ENCODE data around the gene IFT43. TPM values are rescaled to one million over a fixed set of nuclear protein-coding genes. Genes with fewer than 3 reads are reported as not detected.

The IFT43 gene
- total RNA-seq, 4 donors from 2014 or later = 24.5 to 412 (median 31.2) TPM

DNA sequence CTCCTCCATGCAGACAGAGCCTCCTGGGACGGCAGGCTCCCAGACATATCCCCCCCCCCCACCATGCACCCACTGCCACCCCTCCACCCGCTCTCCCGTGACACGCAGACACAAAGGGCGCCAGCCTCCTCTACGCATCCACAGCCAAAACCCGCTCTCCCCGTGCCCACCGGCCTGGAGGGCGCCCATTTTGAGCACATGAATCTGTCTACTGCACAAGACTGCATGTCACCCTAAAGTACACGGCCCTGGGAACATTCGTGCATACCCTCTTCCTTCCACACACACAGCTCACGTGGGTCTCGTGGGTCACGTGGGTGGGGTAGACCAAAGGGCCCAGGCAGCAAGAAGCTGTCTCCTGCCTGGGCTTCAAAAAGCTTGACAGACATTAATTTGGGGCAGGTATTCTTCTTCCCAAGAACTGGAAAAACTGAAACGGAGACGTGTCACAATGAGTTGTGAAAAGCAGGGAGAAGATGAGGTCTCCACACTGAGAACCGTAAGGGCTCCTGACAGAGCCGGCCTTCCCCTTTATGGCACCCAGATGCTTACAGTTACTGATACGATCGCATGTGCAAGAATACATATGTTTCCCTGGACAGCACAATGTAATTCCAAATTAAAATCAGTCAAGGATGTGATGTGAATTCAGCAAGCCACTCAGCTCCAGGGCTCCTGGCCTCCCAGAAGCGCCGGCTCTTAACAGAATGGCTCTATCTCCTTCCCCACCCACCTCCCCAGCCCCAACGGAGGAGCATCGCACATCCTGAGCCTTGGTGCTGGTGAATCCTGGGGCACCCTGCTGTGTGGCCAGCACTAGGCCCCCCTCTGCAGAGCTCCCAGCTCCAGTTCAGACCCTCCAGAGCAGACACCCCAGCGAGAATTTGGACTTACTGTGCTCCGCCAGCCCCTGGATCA, 5.7 kb upstream of the IFT43 start:
- no peaks in the 10 kb centered on the region for H3K9me3 ChIP-seq
- no peaks in the 10 kb centered on the region for H3K27me3 ChIP-seq
- intact Hi-C loops (cut with DNase I; ENCODE audit: low total_unique reads) = loop anchor here (5.0 kb wide), 1 partner anchor 73 kb away; no protein-coding TSS in a partner anchor
- in situ Hi-C loops (cut with MboI; ENCODE audit: low pct_ligation_motif_present in 1 of 4, low pct_unique_long_range_greater_than_20kb in 1 of 4, low sequenced_read_pairs in 3 of 4) = loop anchor here (5.0 to 10.0 kb wide), 3 partner anchors 75 to 265 kb away; no protein-coding TSS in a partner anchor
- H3K4me1 ChIP-seq = peaks cover 8 to 63% (median 28%) of the 10 kb centered on the region in 4 donors
- WGBS, 2 donors (ENCODE audit: low coverage in 1 of 2) = 72 to 77% methylated on average over 4 to 27 of the region's 27 CpGs
- peak overlapping the region in 3 of 4 donors; percentile 3 to 93 (median 65) for H3K4me3 ChIP-seq
- peak overlapping the region; percentile 92 to 95 (median 92) for H3K27ac ChIP-seq
- no peaks in the 10 kb centered on the region for H3K36me3 ChIP-seq
- DNase-seq = peak; percentile 16
- TF ChIP-seq POLR2A (IDR thresholded peaks at IDR 0.05) (no peak), POLR2AphosphoS5 (IDR thresholded peaks at IDR 0.05) (no peak)

DNA sequence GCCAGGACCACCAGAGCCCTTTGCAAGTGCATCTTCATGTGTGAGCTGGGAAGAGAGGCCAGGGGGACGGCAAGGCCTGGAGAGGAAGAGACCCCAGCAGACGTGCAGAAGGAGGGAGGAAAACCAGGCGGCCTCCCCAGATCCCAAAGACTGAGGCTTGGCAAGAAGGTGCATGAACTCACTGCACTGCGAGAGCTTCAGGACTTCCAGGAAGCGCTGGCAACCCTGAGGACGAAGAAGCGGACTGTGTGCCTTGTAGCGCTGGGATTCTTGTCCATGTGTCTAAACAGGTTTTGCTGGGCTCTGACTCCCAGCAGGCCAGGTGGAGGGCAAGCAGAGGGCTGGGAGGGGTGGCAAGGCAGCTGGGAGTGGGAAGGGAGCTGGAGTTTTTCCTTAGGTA, 4.7 kb upstream of the IFT43 start:
- in situ Hi-C loops (cut with MboI; ENCODE audit: low pct_ligation_motif_present in 1 of 4, low pct_unique_long_range_greater_than_20kb in 1 of 4, low sequenced_read_pairs in 3 of 4) (loop anchor here (5.0 to 10.0 kb wide), 3 partner anchors 76 to 266 kb away; no protein-coding TSS in a partner anchor), intact Hi-C loops (cut with DNase I; ENCODE audit: low total_unique reads) (loop anchor here (5.0 kb wide), 1 partner anchor 74 kb away; no protein-coding TSS in a partner anchor)
- Histone ChIP-seq H3K9me3 (no peaks in the 10 kb centered on the region), H3K27me3 (no peaks in the 10 kb centered on the region), H3K4me3 (peak overlapping the region in 3 of 4 donors; percentile 56 to 93 (median 65)), H3K4me1 (peaks cover 8 to 67% (median 31%) of the 10 kb centered on the region in 4 donors), H3K27ac (peak overlapping the region; percentile 92 to 95 (median 92)), H3K36me3 (no peaks in the 10 kb centered on the region)
- DNase-seq = no peak
- TF ChIP-seq, protein P1, sequence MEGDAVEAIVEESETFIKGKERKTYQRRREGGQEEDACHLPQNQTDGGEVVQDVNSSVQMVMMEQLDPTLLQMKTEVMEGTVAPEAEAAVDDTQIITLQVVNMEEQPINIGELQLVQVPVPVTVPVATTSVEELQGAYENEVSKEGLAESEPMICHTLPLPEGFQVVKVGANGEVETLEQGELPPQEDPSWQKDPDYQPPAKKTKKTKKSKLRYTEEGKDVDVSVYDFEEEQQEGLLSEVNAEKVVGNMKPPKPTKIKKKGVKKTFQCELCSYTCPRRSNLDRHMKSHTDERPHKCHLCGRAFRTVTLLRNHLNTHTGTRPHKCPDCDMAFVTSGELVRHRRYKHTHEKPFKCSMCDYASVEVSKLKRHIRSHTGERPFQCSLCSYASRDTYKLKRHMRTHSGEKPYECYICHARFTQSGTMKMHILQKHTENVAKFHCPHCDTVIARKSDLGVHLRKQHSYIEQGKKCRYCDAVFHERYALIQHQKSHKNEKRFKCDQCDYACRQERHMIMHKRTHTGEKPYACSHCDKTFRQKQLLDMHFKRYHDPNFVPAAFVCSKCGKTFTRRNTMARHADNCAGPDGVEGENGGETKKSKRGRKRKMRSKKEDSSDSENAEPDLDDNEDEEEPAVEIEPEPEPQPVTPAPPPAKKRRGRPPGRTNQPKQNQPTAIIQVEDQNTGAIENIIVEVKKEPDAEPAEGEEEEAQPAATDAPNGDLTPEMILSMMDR (IDR thresholded peaks at IDR 0.05) = no peak
- no peak for TF ChIP-seq EP300 (IDR thresholded peaks at IDR 0.05; ENCODE audit: low read depth)
- no peak for TF ChIP-seq POLR2AphosphoS5 (IDR thresholded peaks at IDR 0.05)
- no peak for TF ChIP-seq POLR2A (IDR thresholded peaks at IDR 0.05)
- WGBS, 2 donors (ENCODE audit: low coverage in 1 of 2) = 80 to 82% methylated on average over 1 to 8 of the region's 8 CpGs

DNA sequence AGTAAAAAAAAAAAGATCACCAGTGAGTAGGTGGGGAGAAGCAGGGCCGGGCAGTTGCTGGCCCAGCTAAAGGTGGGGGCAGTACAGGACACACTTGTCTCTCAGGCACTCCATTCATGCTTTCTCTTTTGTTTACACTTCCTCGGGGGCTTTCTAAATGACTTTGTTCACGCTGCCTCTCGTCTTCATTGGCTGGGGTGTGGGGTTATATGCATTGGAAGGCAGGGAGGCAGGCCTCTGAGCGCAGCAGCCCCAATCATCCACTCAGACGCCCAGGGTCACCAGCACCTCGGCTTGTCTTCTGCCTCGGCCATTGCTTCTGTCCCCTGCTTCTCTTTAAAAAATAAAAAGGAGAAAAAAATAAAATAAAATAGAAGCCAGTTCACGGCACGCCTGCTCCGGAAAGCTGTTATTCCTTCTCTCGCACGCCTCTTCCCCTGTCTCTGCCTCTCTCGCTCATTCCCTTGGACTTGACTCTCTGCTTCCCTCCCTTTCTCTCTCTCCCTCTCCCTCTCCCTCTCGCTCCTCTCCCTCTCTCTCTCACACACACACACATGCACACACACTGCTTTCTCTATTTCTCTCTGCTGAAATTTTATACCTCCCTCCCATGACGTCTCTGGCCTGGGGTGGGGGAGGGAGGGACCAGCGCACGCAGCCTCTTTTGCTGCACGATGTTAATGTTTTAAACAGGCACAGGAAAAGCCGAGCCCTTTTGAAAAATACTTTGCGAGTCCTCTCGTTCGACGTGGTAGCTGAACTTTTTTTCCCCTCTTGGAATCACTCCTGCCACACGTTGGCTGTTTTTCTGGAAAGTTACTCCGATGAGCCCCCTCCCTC, 3.9 kb upstream of the IFT43 start, which contains the start of gene TGFB3:
Gene TGFB3, minus strand, starts transcription at position 570 of the 840 bp plus-strand sequence. CDS start 1,102 bp downstream, outside the sequence.
- TF ChIP-seq, protein P1 (IDR thresholded peaks at IDR 0.05) = no peak
- TF ChIP-seq POLR2AphosphoS5 (IDR thresholded peaks at IDR 0.05) (peak; percentile 65 to 71 (median 66)), POLR2A (IDR thresholded peaks at IDR 0.05) (peak; percentile 65)
- peak; percentile 71 for DNase-seq
- Histone ChIP-seq H3K36me3 (no peaks in the 10 kb centered on the region), H3K27me3 (no peaks in the 10 kb centered on the region), H3K27ac (peak within 1 kb of the TSS; percentile 92 to 95 (median 92)), H3K9me3 (no peaks in the 10 kb centered on the region), H3K4me1 (peaks cover 14 to 64% (median 36%) of the 10 kb centered on the region in 4 donors), H3K4me3 (peak within 1 kb of the TSS; percentile 56 to 93 (median 70))
- 1 to 6% methylated on average over 12 to 26 of the region's 26 CpGs for WGBS, 2 donors (ENCODE audit: low coverage in 1 of 2)
- in situ Hi-C loops (cut with MboI; ENCODE audit: low pct_ligation_motif_present in 1 of 4, low pct_unique_long_range_greater_than_20kb in 1 of 4, low sequenced_read_pairs in 3 of 4) = loop anchor here (5.0 to 10.0 kb wide), 3 partner anchors 77 to 267 kb away; no protein-coding TSS in a partner anchor
- intact Hi-C loops (cut with DNase I; ENCODE audit: low total_unique reads) = loop anchor here (2.0 to 5.0 kb wide), 2 partner anchors 74 to 269 kb away; no protein-coding TSS in a partner anchor

DNA sequence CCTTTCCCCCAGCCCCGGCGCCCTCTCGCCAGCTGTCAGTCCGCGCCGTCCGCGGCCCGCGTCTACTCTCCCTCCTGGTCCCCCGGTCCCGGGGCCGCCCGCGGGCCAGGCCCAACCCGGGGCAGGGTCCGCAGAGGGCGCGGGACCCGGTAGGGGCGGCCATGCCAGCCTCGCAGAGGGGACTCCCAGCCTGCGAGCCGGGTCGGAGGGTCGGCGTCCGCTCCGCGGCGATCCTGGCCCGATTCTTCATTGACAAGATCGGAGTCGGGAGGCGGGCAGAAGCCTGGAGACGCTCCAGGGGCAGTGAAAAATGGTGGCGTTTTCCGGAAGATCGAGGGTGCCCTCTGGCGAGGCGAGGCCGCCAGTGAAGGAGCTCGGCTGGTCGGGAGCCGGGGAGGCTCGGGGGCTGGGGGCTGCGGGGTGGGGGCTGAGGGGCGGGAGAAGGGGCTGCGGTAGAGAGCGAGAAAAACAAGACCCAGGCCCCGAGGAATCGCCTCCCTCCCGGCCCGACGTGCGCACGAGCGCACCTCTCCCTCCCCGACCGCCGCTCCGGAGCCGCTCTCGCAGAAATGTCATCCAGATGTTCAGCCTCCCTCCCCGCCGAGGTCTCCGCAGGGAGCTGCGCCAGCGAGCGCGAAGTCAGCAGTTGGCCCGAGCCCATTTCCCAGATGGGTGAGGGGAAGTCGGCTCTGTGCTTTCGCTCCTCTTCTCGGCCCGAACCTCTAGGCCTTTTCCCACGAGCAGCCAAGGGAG, 3.1 kb upstream of the IFT43 start:
- Histone ChIP-seq H3K27me3 (no peaks in the 10 kb centered on the region), H3K9me3 (no peaks in the 10 kb centered on the region), H3K4me1 (peaks cover 14 to 61% (median 36%) of the 10 kb centered on the region in 4 donors), H3K27ac (peak overlapping the region; percentile 92 to 95 (median 92)), H3K4me3 (peak overlapping the region; percentile 56 to 93 (median 70)), H3K36me3 (no peaks in the 10 kb centered on the region)
- in situ Hi-C loops (cut with MboI; ENCODE audit: low pct_ligation_motif_present in 1 of 4, low pct_unique_long_range_greater_than_20kb in 1 of 4, low sequenced_read_pairs in 3 of 4) = loop anchor here (5.0 to 10.0 kb wide), 3 partner anchors 78 to 268 kb away; no protein-coding TSS in a partner anchor
- WGBS, 2 donors (ENCODE audit: low coverage in 1 of 2) = 0% methylated on average over 69 of the region's 77 CpGs; no CpG with 5 or more reads in 1 of the 2 donors
- TF ChIP-seq, protein P1 (IDR thresholded peaks at IDR 0.05) = peak; percentile 61 to 83 (median 67)
- no peak for TF ChIP-seq POLR2AphosphoS5 (IDR thresholded peaks at IDR 0.05)
- intact Hi-C loops (cut with DNase I; ENCODE audit: low total_unique reads) = loop anchor here (2.0 to 5.0 kb wide), 2 partner anchors 75 to 270 kb away; no protein-coding TSS in a partner anchor
- DNase-seq = peak; percentile 84

Measured in transverse colon (tissue), 4 donors.